DND-41 (cell line): Measurements from ENCODE around the gene OR13C5.

Source experiments
- EZH2 ChIP-seq: IDR thresholded peaks from 3 replicates; pipeline ENCODE4 v1.6.1; 2012; ENCODE audit warnings: borderline replicate concordance, low read depth, mild to moderate bottlenecking, moderate library complexity, low read length, inconsistent platforms; ENCODE audit not compliant: severe bottlenecking
- TF ChIP-seq, protein P1 (sequence below): IDR thresholded peaks from 2 replicates; pipeline ENCODE4 v1.5.1; 2012; ENCODE audit warnings: borderline replicate concordance, low read length, moderate library complexity, mild to moderate bottlenecking; ENCODE audit not compliant: poor library complexity, severe bottlenecking; ENCODE audit errors: extremely low read depth

DNA sequence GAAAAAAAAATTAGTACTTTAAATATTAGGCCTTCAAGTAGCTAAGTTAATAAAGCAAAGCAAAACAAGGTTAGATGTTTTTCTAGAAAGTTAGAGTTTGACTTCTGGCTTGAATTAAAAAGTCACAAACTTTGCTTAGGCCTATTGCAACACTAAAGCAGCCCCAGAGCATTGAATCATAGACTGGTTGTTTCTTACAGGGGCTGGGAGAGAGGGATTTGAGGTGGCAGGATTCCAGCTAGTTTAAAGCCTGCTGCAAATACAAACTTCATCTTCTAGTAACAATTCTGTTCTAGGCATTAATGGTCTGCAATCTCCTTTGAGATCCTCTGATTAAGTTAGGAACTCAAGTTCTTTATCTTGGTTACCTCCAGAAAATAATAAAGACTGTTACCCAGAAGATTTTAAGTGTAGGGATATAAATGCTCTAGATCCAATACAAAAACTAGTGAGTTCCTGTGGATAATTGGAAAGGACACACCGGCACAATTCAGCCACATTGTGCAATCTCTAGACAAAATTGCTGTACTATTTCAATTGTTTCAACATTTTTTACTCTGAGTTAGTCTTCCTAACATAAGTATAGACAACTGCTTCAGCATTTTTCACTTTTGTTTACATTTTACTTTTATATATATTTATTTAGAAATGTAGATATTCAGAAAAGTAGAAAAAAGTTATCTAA is 12.6 kb downstream of the OR13C5 start:
- TF ChIP-seq, protein P1, sequence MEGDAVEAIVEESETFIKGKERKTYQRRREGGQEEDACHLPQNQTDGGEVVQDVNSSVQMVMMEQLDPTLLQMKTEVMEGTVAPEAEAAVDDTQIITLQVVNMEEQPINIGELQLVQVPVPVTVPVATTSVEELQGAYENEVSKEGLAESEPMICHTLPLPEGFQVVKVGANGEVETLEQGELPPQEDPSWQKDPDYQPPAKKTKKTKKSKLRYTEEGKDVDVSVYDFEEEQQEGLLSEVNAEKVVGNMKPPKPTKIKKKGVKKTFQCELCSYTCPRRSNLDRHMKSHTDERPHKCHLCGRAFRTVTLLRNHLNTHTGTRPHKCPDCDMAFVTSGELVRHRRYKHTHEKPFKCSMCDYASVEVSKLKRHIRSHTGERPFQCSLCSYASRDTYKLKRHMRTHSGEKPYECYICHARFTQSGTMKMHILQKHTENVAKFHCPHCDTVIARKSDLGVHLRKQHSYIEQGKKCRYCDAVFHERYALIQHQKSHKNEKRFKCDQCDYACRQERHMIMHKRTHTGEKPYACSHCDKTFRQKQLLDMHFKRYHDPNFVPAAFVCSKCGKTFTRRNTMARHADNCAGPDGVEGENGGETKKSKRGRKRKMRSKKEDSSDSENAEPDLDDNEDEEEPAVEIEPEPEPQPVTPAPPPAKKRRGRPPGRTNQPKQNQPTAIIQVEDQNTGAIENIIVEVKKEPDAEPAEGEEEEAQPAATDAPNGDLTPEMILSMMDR = no peak
- no peak for TF ChIP-seq EZH2
